ENCODE measurements around the gene CRISPLD2. TPM values are rescaled to one million over a fixed set of nuclear protein-coding genes. Genes with fewer than 3 reads are reported as not detected.

Gene CRISPLD2
- total RNA-seq, 1 donor from 2014 or later = not detected

GRCh38 chr16:84815462-84815861 is 4.3 kb upstream of the CRISPLD2 start:
- TF ChIP-seq, protein P1, sequence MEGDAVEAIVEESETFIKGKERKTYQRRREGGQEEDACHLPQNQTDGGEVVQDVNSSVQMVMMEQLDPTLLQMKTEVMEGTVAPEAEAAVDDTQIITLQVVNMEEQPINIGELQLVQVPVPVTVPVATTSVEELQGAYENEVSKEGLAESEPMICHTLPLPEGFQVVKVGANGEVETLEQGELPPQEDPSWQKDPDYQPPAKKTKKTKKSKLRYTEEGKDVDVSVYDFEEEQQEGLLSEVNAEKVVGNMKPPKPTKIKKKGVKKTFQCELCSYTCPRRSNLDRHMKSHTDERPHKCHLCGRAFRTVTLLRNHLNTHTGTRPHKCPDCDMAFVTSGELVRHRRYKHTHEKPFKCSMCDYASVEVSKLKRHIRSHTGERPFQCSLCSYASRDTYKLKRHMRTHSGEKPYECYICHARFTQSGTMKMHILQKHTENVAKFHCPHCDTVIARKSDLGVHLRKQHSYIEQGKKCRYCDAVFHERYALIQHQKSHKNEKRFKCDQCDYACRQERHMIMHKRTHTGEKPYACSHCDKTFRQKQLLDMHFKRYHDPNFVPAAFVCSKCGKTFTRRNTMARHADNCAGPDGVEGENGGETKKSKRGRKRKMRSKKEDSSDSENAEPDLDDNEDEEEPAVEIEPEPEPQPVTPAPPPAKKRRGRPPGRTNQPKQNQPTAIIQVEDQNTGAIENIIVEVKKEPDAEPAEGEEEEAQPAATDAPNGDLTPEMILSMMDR (IDR thresholded peaks at IDR 0.05) = no peak
- Mint-ChIP-seq H3K27ac (no peak overlapping the region), H3K27me3 (peaks cover 16% of the 10 kb centered on the region), H3K9me3 (no peaks in the 10 kb centered on the region), H3K4me3 (no peak overlapping the region), H3K4me1 (peaks cover 9% of the 10 kb centered on the region), H3K36me3 (ENCODE audit: low read depth) (no peaks in the 10 kb centered on the region)
- intact Hi-C loops (cut with micrococcal nuclease) = no loop called here
- ChIA-PET POLR2A (no interaction called here), CTCF (no interaction called here)
- ATAC-seq (ENCODE audit: low read depth) (no peak), DNase-seq (no peak)

DNA sequence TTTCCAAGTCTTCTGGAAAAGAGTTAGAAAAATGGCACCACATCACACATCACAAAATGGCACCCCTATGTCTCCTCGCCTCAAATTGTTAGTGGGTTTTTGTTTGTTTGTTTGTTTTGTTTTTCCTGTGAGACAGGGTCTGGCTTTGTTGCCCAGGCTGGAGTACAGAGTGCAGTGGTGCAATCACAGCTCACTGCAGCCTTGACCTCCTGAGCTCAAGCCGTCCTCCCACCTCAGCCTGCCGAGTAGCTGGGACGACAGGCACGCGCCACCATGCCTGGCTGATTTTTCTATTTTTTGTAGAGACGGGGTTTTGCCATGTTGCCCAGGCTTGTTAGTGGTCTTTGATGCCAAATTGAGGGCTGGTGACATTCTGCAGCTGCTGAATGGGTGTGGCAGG is 3.8 kb upstream of the CRISPLD2 start:
- H3K36me3 Mint-ChIP-seq (ENCODE audit: low read depth) = no peaks in the 10 kb centered on the region
- no peak overlapping the region for H3K27ac Mint-ChIP-seq
- peaks cover 9% of the 10 kb centered on the region for H3K4me1 Mint-ChIP-seq
- TF ChIP-seq, protein P1 (IDR thresholded peaks at IDR 0.05) = no peak
- ATAC-seq (ENCODE audit: low read depth) = no peak
- ChIA-PET CTCF (no interaction called here), POLR2A (no interaction called here)
- H3K4me3 Mint-ChIP-seq = no peak overlapping the region
- no peaks in the 10 kb centered on the region for H3K9me3 Mint-ChIP-seq
- intact Hi-C loops (cut with micrococcal nuclease) = no loop called here
- peaks cover 18% of the 10 kb centered on the region for H3K27me3 Mint-ChIP-seq
- DNase-seq = no peak

DNA sequence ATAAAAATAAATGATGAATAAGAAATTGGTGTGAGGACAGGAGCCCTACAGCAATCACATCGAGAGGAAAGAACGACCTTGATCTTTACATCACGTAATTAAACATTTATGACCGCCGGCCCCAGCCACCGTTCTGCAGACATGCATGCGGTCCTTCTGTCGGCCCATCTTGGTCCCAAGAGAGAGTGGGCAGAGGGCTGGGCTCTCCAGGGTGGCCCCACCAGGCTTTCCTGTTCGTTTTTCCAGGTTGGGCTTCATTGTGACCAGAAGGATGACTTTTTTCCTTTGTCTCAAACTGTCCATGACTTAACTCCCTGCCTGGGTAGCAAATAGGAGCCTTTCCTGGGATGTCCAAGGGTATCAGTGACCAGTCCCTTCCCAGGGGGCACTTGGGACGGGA is 3.3 kb upstream of the CRISPLD2 start:
- DNase-seq = no peak
- Mint-ChIP-seq H3K36me3 (ENCODE audit: low read depth) (no peaks in the 10 kb centered on the region), H3K27me3 (peaks cover 22% of the 10 kb centered on the region), H3K9me3 (no peaks in the 10 kb centered on the region), H3K4me1 (peaks cover 9% of the 10 kb centered on the region), H3K4me3 (no peak overlapping the region), H3K27ac (no peak overlapping the region)
- ChIA-PET POLR2A (no interaction called here), CTCF (no interaction called here)
- intact Hi-C loops (cut with micrococcal nuclease) = no loop called here
- no peak for ATAC-seq (ENCODE audit: low read depth)
- TF ChIP-seq, protein P1 (IDR thresholded peaks at IDR 0.05) = no peak

GRCh38 chr16:84817206-84817605 is 2.6 kb upstream of the CRISPLD2 start:
- Mint-ChIP-seq H3K27me3 (peaks cover 28% of the 10 kb centered on the region), H3K4me1 (peaks cover 9% of the 10 kb centered on the region), H3K4me3 (no peak overlapping the region), H3K9me3 (no peaks in the 10 kb centered on the region), H3K27ac (no peak overlapping the region), H3K36me3 (ENCODE audit: low read depth) (no peaks in the 10 kb centered on the region)
- intact Hi-C loops (cut with micrococcal nuclease) = no loop called here
- ATAC-seq (ENCODE audit: low read depth) (no peak), DNase-seq (no peak)
- ChIA-PET CTCF (no interaction called here), POLR2A (no interaction called here)
- TF ChIP-seq, protein P1 (IDR thresholded peaks at IDR 0.05) = no peak

- Mint-ChIP-seq H3K27me3 (peaks cover 31% of the 10 kb centered on the region), H3K4me3 (no peak overlapping the region), H3K4me1 (peaks cover 9% of the 10 kb centered on the region), H3K36me3 (ENCODE audit: low read depth) (no peaks in the 10 kb centered on the region), H3K9me3 (no peaks in the 10 kb centered on the region), H3K27ac (no peak overlapping the region)
- ChIA-PET POLR2A (no interaction called here), CTCF (no interaction called here)
- TF ChIP-seq, protein P1 (IDR thresholded peaks at IDR 0.05) = no peak
- no peak for ATAC-seq (ENCODE audit: low read depth)
- intact Hi-C loops (cut with micrococcal nuclease) = no loop called here
- DNase-seq = no peak
Observed at GRCh38 chr16:84817613-84818012, 2.2 kb upstream of the CRISPLD2 start.

Measured in activated B cell treated with CpG ODN at 0.5 μM for 24 hours (primary cell).